Tibial nerve (tissue), 4 donors: ENCODE results near the gene CD63. TPM values are rescaled to one million over a fixed set of nuclear protein-coding genes. Genes with fewer than 3 reads are reported as not detected.

ENCODE experiments used
- DNase-seq, 2 donors: peaks; one replicate each; pipeline ENCODE4 v3.0.0-alpha.2; 2019; ENCODE audit warnings: low spot score in 2 of 2
- H3K27ac ChIP-seq, 4 donors: fragments of 200-600 bp; sonication (generic) in 3 of 4; one replicate each; pipeline ENCODE4 v1.5.1; 2017 to 2019; ENCODE audit warnings: mild to moderate bottlenecking in 1 of 4
- H3K27me3 ChIP-seq, 2 donors: fragments of 200-600 bp; sonication (generic) in 1 of 2; one replicate each; pipeline versions ENCODE4 v1.5.1 to v1.6.0; 2017 to 2019
- H3K36me3 ChIP-seq, 3 donors: fragments of 200-600 bp; sonication (generic); one replicate each; pipeline ENCODE4 v1.5.1; 2018 to 2019
- H3K4me1 ChIP-seq, 4 donors: fragments of 200-600 bp; sonication (generic) in 3 of 4; one replicate each; pipeline ENCODE4 v1.5.1; 2017 to 2019
- H3K4me3 ChIP-seq, 4 donors: fragments of 200-600 bp; sonication (generic) in 3 of 4; one replicate each; pipeline ENCODE4 v1.5.1; 2017 to 2019; ENCODE audit warnings: mild to moderate bottlenecking in 1 of 4, moderate library complexity in 1 of 4
- H3K9me3 ChIP-seq, 4 donors: fragments of 200-600 bp; sonication (generic) in 3 of 4; one replicate each; pipeline ENCODE4 v1.5.1; 2017 to 2019
- EP300 ChIP-seq, 2 donors: sonication (generic); formaldehyde crosslinking; IDR thresholded peaks; one replicate each; pipeline ENCODE4 v1.6.1; 2017; ENCODE audit warnings: antibody characterized with exemption in 2 of 2, mild to moderate bottlenecking in 1 of 2
- POLR2A ChIP-seq, 2 donors: fragments of 450-650 bp; IDR thresholded peaks; one replicate each; pipeline ENCODE4 v1.6.1; 2017; ENCODE audit warnings: antibody characterized with exemption in 2 of 2, mild to moderate bottlenecking in 2 of 2, moderate library complexity in 2 of 2
- whole genome bisulfite sequencing, 2 donors: methylation state at CpG; one replicate each; pipeline ENCODE4 v1.1.5; 2018; 5-methylcytosine and 5-hydroxymethylcytosine counted together
- total RNA-seq, 4 donors: library from RNA; depleted of rRNA; stranded (reverse); fragments of >200 nt; gene quantifications; one replicate each; pipeline ENCODE4 v1.1.0, GENCODE V29; 2016
- TF ChIP-seq, protein P1 (sequence below), 5 experiments: fragments of 200-600 bp in 3 of 5; fragments of 450-650 bp in 2 of 5; sonication (generic) in 3 of 5; IDR thresholded peaks; one replicate each; pipeline ENCODE4 v1.5.1; 2016 to 2019; ENCODE audit warnings: antibody characterized with exemption in 5 of 5, mild to moderate bottlenecking in 3 of 5, moderate library complexity in 2 of 5

CD63 gene
- total RNA-seq, 4 donors from 2014 or later: 478 to 624 (median 544) TPM

DNA sequence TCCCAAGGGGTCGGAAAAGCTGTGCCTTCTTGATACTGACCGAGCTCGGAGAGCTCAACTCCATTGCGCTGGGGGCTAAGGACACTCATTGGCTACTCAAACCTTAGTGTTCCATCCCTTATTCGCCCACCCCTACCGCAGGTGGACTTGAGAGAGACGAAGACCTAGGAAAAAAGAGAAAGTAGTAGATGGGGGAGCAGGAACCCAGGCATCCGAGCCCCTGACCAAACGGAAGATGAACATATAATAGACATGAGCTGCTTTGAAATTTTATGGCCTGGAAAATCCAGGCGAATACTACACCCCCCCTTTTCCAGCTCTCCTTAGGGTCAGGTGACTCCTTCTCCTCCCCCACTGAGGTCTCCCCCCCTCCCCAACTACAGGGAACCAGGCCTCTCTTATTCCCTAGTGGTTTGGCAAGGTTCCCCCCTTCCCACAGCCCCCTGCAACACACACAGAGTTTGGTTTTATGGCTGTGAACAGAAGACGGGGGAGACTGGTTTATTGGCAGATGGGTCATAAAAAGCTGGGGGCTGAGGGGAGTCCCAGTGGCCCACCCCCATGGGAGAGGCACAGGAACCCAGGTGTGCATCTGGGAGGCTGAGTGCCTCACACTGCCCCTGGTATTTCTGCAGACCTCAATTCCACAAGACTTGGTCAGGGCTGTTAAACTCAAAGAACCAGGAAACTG is 15.7 kb upstream of the CD63 start:
- peaks cover 0 to 13% (median 0%) of the 10 kb centered on the region in 3 donors for H3K36me3 ChIP-seq
- H3K27ac ChIP-seq: peak overlapping the region; percentile 27 to 91 (median 80)
- DNase-seq: no peak
- no peaks in the 10 kb centered on the region for H3K9me3 ChIP-seq
- WGBS, 2 donors: 4 to 9% methylated on average over 11 of the region's 11 CpGs
- no peaks in the 10 kb centered on the region for H3K27me3 ChIP-seq
- peak overlapping the region; percentile 42 to 95 (median 71) for H3K4me3 ChIP-seq
- no peak for TF ChIP-seq POLR2A (IDR thresholded peaks at IDR 0.05)
- peaks cover 3 to 47% (median 23%) of the 10 kb centered on the region in 4 donors for H3K4me1 ChIP-seq

DNA sequence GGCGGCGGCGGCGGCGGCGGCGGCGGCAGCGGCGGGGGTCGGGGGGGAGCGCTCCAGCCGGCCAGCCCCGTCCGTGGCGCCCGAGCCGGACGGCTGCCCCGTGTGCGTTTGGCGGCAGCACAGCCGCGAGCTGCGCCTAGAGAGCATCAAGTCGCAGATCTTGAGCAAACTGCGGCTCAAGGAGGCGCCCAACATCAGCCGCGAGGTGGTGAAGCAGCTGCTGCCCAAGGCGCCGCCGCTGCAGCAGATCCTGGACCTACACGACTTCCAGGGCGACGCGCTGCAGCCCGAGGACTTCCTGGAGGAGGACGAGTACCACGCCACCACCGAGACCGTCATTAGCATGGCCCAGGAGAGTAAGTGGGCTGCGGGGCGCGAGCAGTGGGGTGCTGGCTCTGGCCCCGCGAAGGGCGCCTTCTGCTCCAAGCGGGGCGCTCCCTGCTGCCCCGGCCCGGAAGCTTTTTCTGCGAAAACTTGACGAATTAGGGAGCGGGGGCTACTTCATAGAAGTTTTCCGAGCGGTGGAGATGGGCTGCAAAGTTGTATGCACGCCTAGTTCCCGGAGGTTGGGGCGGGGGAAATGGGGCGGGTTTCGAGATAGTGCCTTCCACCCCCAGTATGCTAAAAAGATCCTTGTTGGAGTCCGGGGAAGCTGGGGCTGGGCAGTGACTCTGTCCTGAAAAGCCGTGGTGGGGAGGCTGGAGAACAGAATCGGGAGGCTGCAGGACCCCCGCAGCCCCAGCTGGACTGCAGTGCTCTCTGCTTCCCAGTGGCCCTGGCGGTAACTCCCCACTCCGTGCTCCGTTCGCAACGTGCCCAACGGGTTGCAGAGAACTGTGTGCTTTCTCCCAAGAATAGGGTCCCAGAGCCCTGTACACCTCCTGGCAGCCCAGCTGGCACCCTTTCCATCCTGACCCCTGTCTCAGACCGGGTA is 14.9 kb upstream of the CD63 start:
- WGBS, 2 donors: 1 to 3% methylated on average over 26 to 36 of the region's 73 CpGs
- no peak for DNase-seq
- Histone ChIP-seq H3K36me3 (peaks cover 0 to 4% (median 0%) of the 10 kb centered on the region in 3 donors), H3K4me1 (peaks cover 3 to 50% (median 23%) of the 10 kb centered on the region in 4 donors), H3K27ac (peak overlapping the region; percentile 35 to 91 (median 80)), H3K9me3 (no peaks in the 10 kb centered on the region), H3K4me3 (peak overlapping the region; percentile 42 to 95 (median 71)), H3K27me3 (no peaks in the 10 kb centered on the region)
- TF ChIP-seq EP300 (IDR thresholded peaks at IDR 0.05): peak in 1 of 2 donors; percentile 17
- TF ChIP-seq, protein P1, sequence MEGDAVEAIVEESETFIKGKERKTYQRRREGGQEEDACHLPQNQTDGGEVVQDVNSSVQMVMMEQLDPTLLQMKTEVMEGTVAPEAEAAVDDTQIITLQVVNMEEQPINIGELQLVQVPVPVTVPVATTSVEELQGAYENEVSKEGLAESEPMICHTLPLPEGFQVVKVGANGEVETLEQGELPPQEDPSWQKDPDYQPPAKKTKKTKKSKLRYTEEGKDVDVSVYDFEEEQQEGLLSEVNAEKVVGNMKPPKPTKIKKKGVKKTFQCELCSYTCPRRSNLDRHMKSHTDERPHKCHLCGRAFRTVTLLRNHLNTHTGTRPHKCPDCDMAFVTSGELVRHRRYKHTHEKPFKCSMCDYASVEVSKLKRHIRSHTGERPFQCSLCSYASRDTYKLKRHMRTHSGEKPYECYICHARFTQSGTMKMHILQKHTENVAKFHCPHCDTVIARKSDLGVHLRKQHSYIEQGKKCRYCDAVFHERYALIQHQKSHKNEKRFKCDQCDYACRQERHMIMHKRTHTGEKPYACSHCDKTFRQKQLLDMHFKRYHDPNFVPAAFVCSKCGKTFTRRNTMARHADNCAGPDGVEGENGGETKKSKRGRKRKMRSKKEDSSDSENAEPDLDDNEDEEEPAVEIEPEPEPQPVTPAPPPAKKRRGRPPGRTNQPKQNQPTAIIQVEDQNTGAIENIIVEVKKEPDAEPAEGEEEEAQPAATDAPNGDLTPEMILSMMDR (IDR thresholded peaks at IDR 0.05): peak in 1 of 5 experiments; percentile 15
- TF ChIP-seq POLR2A (IDR thresholded peaks at IDR 0.05): no peak

- 0 to 1% methylated on average over 23 to 24 of the region's 53 CpGs for WGBS, 2 donors
- peak; percentile 62 to 74 for DNase-seq
- peak in 1 of 2 donors; percentile 82 for TF ChIP-seq EP300 (IDR thresholded peaks at IDR 0.05)
- TF ChIP-seq POLR2A (IDR thresholded peaks at IDR 0.05): peak; percentile 43 to 79
- TF ChIP-seq, protein P1 (IDR thresholded peaks at IDR 0.05): no peak
These were observed 14.1 kb upstream of the CD63 start, which contains the start of gene GDF11 for GRCh38 chr12:55742719-55743405. TSS of gene GDF11 (plus strand) at chr12:55743122. CDS start at chr12:55743317, 195 bp downstream.

GRCh38 chr12:55741931-55742680 is 13.3 kb upstream of the CD63 start:
- no peak for DNase-seq
- Histone ChIP-seq H3K4me1 (peaks cover 3 to 65% (median 35%) of the 10 kb centered on the region in 4 donors), H3K27me3 (no peaks in the 10 kb centered on the region), H3K4me3 (peak overlapping the region in 2 of 4 donors; percentile 42 to 76), H3K27ac (peak overlapping the region; percentile 35 to 91 (median 80)), H3K9me3 (no peaks in the 10 kb centered on the region), H3K36me3 (no peaks in the 10 kb centered on the region)
- WGBS, 2 donors: 15% methylated on average over 3 of the region's 3 CpGs
- TF ChIP-seq, protein P1 (IDR thresholded peaks at IDR 0.05): no peak
- TF ChIP-seq EP300 (IDR thresholded peaks at IDR 0.05): no peak
- no peak for TF ChIP-seq POLR2A (IDR thresholded peaks at IDR 0.05)

More at GRCh38 chr12:55742719-55743405, 14.1 kb upstream of the CD63 start, which contains the start of gene GDF11:
- H3K36me3 ChIP-seq: no peaks in the 10 kb centered on the region
- H3K4me1 ChIP-seq: peaks cover 3 to 57% (median 27%) of the 10 kb centered on the region in 4 donors
- no peaks in the 10 kb centered on the region for H3K9me3 ChIP-seq
- H3K27ac ChIP-seq: peak within 1 kb of the TSS; percentile 35 to 91 (median 80)
- no peaks in the 10 kb centered on the region for H3K27me3 ChIP-seq
- peak within 1 kb of the TSS; percentile 42 to 95 (median 71) for H3K4me3 ChIP-seq
